Activated B cell treated with CpG ODN at 0.5 μM for 24 hours (primary cell): Measurements from ENCODE around the gene BAIAP2L1. TPM values are rescaled to one million over a fixed set of nuclear protein-coding genes. Genes with fewer than 3 reads are reported as not detected.
"Not testable (repeated sequence)": the region's sequence is repeated elsewhere in the genome, so short reads cannot be mapped to it uniquely, and the experiment has no call there.

Experiments used
- ATAC-seq: fragments of 200-7000 bp; cut with Tn5 transposase; one replicate; pipeline ENCODE4 v1.10.0; 2021; ENCODE audit warnings: low read depth, mild to moderate bottlenecking, moderate library complexity
- CTCF ChIA-PET: fragments of 350-600 bp; sonication (Branson Sonifier 250); formaldehyde crosslinking; loops from one replicate; lab custom pipeline; 2021; ENCODE audit warnings: antibody characterized with exemption; lab: Charles Lee
- POLR2A ChIA-PET: fragments of 350-600 bp; sonication (Branson Sonifier 250); formaldehyde crosslinking; loops from one replicate; lab custom pipeline; 2021; ENCODE audit warnings: antibody characterized with exemption; lab: Charles Lee
- DNase-seq: peaks from one replicate; pipeline ENCODE4 v3.0.0; 2022
- H3K27ac Mint-ChIP-seq: one replicate; pipeline ENCODE4 v1.8.0; 2020; ENCODE audit warnings: mixed read lengths
- H3K27me3 Mint-ChIP-seq: one replicate; pipeline ENCODE4 v1.8.0; 2021; ENCODE audit warnings: mixed read lengths
- H3K36me3 Mint-ChIP-seq: one replicate; pipeline ENCODE4 v1.8.0; 2021; ENCODE audit warnings: low read depth, mixed read lengths
- H3K4me1 Mint-ChIP-seq: one replicate; pipeline ENCODE4 v1.8.0; 2021; ENCODE audit warnings: mixed read lengths
- H3K4me3 Mint-ChIP-seq: one replicate; pipeline ENCODE4 v1.8.0; 2020; ENCODE audit warnings: mild to moderate bottlenecking, mixed read lengths
- H3K9me3 Mint-ChIP-seq: one replicate; pipeline ENCODE4 v1.8.0; 2020; ENCODE audit warnings: mixed read lengths
- CTCF ChIP-seq: fragments of 200-600 bp; IDR thresholded peaks from one replicate; pipeline ENCODE4 v1.8.0; 2022; ENCODE audit warnings: antibody characterized with exemption, mild to moderate bottlenecking
- intact Hi-C: fragments of 100-400 bp; cut with micrococcal nuclease; formaldehyde crosslinking; loops from one replicate; pipeline ENCODE4 v1.15.1; 2024
- total RNA-seq: library from RNA; stranded (reverse); gene quantifications from 2 replicates; pipeline ENCODE4 v1.2.3, GENCODE V29; 2022

BAIAP2L1 gene
- total RNA-seq, 1 donor from 2014 or later = 8.1 TPM

GRCh38 chr7:98322331-98323270 is 78.3 kb downstream of the BAIAP2L1 start:
- ATAC-seq = no peak
- H3K9me3 Mint-ChIP-seq = no peaks in the 10 kb centered on the region
- TF ChIP-seq CTCF = no peak
- intact Hi-C loops = no loop called here
- POLR2A ChIA-PET = no interaction called here
- H3K27ac Mint-ChIP-seq = peak overlapping the region; percentile 5
- DNase-seq = no peak
- no peak overlapping the region for H3K4me3 Mint-ChIP-seq
- H3K36me3 Mint-ChIP-seq = no peaks in the 10 kb centered on the region
- peaks cover 22% of the 10 kb centered on the region for H3K27me3 Mint-ChIP-seq
- peaks cover 5% of the 10 kb centered on the region for H3K4me1 Mint-ChIP-seq
- CTCF ChIA-PET = no interaction called here

- H3K36me3 Mint-ChIP-seq = no peaks in the 10 kb centered on the region
- peaks cover 33% of the 10 kb centered on the region for H3K27me3 Mint-ChIP-seq
- intact Hi-C loops = no loop called here
- ATAC-seq (no peak), DNase-seq (no peak)
- ChIA-PET POLR2A (no interaction called here), CTCF (no interaction called here)
- H3K4me1 Mint-ChIP-seq = peaks cover 10% of the 10 kb centered on the region
- no peak overlapping the region for H3K27ac Mint-ChIP-seq
- no peak for TF ChIP-seq CTCF
- H3K4me3 Mint-ChIP-seq = no peak overlapping the region
- H3K9me3 Mint-ChIP-seq = no peaks in the 10 kb centered on the region
Observed at GRCh38 chr7:98321301-98321700, 79.6 kb downstream of the BAIAP2L1 start.

GRCh38 chr7:98319176-98319575 is 81.7 kb downstream of the BAIAP2L1 start:
- H3K27ac Mint-ChIP-seq = no peak overlapping the region
- no peak for DNase-seq
- POLR2A ChIA-PET = interaction anchor here (0.7 kb wide), 1 partner anchor 36 kb away, joined by 6 read pairs; no protein-coding TSS in a partner anchor
- H3K27me3 Mint-ChIP-seq = peaks cover 33% of the 10 kb centered on the region
- peaks cover 2% of the 10 kb centered on the region for H3K9me3 Mint-ChIP-seq
- H3K4me3 Mint-ChIP-seq = no peak overlapping the region
- CTCF ChIA-PET = no interaction called here
- no peaks in the 10 kb centered on the region for H3K36me3 Mint-ChIP-seq
- H3K4me1 Mint-ChIP-seq = peaks cover 28% of the 10 kb centered on the region
- no peak for ATAC-seq
- intact Hi-C loops = loop anchor here (10.0 kb wide), 2 partner anchors 326 to 556 kb away; partner anchors contain the start of genes TMEM130 and TRRAP
- no peak for TF ChIP-seq CTCF

- no peak for ATAC-seq
- TF ChIP-seq CTCF = no peak
- Mint-ChIP-seq H3K9me3 (peaks cover 2% of the 10 kb centered on the region), H3K36me3 (no peaks in the 10 kb centered on the region), H3K4me3 (no peak overlapping the region), H3K27me3 (peaks cover 26% of the 10 kb centered on the region), H3K27ac (peak overlapping the region; percentile 61), H3K4me1 (peaks cover 36% of the 10 kb centered on the region)
- ChIA-PET CTCF (no interaction called here), POLR2A (no interaction called here)
- intact Hi-C loops = loop anchor here (10.0 kb wide), 2 partner anchors 327 to 557 kb away; partner anchors contain the start of genes TMEM130 and TRRAP
- no peak for DNase-seq
Observed at GRCh38 chr7:98317366-98318040, 83.4 kb downstream of the BAIAP2L1 start.

- H3K27ac Mint-ChIP-seq = not testable (repeated sequence)
Observed at GRCh38 chr7:98315994-98316527, 84.8 kb downstream of the BAIAP2L1 start.

More at GRCh38 chr7:98315994-98316527, 84.8 kb downstream of the BAIAP2L1 start:
- H3K9me3 Mint-ChIP-seq, CTCF ChIA-PET, ATAC-seq, H3K36me3 Mint-ChIP-seq, POLR2A ChIA-PET, DNase-seq: not testable (repeated sequence)
- peaks cover 30% of the 10 kb centered on the region for H3K27me3 Mint-ChIP-seq
- peaks cover 41% of the 10 kb centered on the region for H3K4me1 Mint-ChIP-seq
- peak overlapping the region; percentile 15 for H3K4me3 Mint-ChIP-seq
- intact Hi-C loops = loop anchor here (2.0 to 10.0 kb wide), 3 partner anchors 65 to 559 kb away; partner anchors contain the start of genes TMEM130 and TRRAP
